Liver (tissue), 3 donors: ENCODE measurements around the gene DHX16.

Experiments used
- ATF3 ChIP-seq: IDR thresholded peaks from 2 replicates; pipeline ENCODE4 v1.6.1; 2016; ENCODE audit warnings: antibody characterized with exemption
- CTCF ChIP-seq: fragments of 150-350 bp; IDR thresholded peaks from 2 replicates; pipeline ENCODE4 v1.5.1; 2017; ENCODE audit warnings: improper control_type of control experiment, low read depth, low read length; ENCODE audit not compliant: missing input control
- MAX ChIP-seq: IDR thresholded peaks from 2 replicates; pipeline ENCODE4 v1.6.1; 2016; ENCODE audit warnings: antibody characterized with exemption
- YY1 ChIP-seq: IDR thresholded peaks from 2 replicates; pipeline ENCODE4 v1.6.1; 2016; ENCODE audit warnings: antibody characterized with exemption, mild to moderate bottlenecking
- donor health status: healthy.
- donor health status: healthy.

- TF ChIP-seq CTCF (peak; percentile 22), MAX (no peak), ATF3 (no peak), YY1 (peak; percentile 38)
These were observed 46.1 kb downstream of the DHX16 start, which contains the start of gene ATAT1 for GRCh38 chr6:30626484-30627366.
